ENCODE results near the gene CHID1.

CHID1 gene

DNA sequence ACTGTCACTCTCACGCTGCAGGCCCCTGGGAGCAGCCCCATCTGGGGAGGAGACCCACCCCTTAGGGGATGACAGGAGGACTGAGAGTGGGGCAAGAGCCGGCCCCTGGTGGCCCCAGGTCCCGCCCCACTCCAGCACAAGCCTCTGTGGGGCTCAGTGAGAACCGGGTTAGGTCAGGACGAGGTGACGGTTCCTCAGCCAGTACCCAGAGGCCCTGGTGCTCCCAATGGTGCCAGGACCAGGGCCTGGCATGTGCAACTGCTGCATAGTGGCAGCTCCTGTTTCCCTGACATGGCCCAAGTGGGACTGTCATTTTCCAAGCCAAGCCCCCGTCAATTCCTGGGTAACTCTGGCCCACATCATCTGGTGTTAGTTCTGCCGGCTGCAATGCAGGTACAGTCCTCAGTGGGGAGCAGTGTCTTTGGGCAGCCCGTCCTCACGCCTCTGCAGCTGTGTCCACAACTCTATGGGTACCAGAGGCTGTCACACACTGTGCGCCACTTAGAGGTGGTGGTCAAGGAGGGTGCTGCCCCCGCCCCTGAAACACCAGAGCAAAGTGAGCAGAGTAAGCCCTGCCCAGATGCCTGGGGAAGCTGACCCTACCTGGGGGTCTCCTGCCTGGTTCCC is 15.9 kb downstream of the CHID1 start:
- TF ChIP-seq, protein P1, sequence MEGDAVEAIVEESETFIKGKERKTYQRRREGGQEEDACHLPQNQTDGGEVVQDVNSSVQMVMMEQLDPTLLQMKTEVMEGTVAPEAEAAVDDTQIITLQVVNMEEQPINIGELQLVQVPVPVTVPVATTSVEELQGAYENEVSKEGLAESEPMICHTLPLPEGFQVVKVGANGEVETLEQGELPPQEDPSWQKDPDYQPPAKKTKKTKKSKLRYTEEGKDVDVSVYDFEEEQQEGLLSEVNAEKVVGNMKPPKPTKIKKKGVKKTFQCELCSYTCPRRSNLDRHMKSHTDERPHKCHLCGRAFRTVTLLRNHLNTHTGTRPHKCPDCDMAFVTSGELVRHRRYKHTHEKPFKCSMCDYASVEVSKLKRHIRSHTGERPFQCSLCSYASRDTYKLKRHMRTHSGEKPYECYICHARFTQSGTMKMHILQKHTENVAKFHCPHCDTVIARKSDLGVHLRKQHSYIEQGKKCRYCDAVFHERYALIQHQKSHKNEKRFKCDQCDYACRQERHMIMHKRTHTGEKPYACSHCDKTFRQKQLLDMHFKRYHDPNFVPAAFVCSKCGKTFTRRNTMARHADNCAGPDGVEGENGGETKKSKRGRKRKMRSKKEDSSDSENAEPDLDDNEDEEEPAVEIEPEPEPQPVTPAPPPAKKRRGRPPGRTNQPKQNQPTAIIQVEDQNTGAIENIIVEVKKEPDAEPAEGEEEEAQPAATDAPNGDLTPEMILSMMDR (IDR thresholded peaks at IDR 0.05; ENCODE audit: insufficient read depth, missing control alignments) = no peak
- DNase-seq (ENCODE audit: insufficient read length, low spot score) = no peak

DNA sequence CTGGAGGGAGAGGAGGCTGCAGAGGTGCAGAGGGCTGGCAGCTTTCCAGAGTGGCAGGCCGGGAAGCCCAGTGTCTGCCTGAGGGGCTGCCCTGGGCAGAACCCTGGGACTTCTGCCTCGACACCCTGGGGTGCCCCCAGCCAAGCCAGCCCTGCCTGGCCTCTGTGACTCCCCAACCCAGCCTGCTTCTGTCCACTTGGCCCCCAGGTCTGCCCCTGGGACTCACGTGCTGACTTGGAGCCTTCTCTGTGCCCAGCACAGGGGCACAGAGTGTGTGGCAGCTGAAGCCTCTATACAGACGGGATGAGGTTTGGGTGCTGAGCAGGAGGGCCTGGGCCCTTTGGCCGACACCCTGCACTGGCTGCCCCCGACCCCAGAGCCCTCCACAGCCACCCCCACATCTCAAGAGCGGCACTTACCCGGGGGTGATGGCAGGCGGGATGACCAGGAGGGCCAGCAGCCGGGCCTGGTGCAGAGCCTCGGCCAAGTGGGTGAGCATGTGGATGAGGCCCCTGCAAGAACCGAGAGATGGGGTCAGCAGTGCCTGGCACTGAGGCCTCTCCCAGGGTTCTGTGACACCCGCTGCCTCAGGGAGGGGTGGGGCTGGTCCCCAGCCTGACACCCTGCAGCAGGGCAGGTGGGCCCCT is 17.5 kb downstream of the CHID1 start:
- TF ChIP-seq, protein P1 (IDR thresholded peaks at IDR 0.05; ENCODE audit: insufficient read depth, missing control alignments) = no peak
- FAIRE-seq (no peak), DNase-seq (ENCODE audit: insufficient read length, low spot score) (no peak)

More for the DNA sequence above, 15.9 kb downstream of the CHID1 start:
- no peak for FAIRE-seq

DNA sequence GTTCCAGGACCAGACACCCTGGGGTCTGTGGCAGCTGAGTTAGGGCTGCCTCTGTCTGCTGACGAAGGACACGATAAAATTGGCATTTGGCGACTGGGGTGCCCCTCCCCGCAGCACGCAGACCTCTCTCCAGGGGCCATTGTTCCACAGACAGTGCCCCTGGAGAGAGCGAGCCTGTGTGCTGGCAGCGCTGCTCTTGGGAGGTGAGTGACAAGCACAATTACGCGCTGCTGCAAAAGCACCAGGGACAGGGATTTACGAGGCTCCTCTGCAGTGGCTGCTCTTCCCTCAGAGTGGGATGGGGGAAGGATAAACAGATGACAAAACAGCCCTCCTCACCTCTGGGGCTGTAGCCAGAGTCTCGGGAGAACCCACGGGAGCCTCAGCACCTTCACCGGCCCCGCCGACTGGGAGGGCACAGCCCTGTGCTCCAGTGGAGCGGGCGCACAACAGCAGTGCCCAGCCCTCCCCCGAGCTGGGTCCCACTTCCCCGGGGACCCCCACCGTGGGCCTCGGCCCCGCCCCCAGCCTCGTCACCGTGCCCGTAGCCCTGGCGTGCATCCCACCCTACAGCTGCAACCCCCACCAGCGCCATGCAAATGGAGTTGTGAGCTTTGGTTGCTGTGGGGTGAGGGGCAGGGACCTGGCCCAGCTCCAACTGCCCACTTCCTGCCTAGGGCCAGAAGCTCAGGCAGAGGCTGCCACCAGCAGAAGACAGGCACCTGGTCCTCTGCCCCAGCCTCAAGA is 19.6 kb downstream of the CHID1 start:
- FAIRE-seq = no peak
- TF ChIP-seq, protein P1 (IDR thresholded peaks at IDR 0.05; ENCODE audit: insufficient read depth, missing control alignments) = no peak
- no peak for DNase-seq (ENCODE audit: insufficient read length, low spot score)

DNA sequence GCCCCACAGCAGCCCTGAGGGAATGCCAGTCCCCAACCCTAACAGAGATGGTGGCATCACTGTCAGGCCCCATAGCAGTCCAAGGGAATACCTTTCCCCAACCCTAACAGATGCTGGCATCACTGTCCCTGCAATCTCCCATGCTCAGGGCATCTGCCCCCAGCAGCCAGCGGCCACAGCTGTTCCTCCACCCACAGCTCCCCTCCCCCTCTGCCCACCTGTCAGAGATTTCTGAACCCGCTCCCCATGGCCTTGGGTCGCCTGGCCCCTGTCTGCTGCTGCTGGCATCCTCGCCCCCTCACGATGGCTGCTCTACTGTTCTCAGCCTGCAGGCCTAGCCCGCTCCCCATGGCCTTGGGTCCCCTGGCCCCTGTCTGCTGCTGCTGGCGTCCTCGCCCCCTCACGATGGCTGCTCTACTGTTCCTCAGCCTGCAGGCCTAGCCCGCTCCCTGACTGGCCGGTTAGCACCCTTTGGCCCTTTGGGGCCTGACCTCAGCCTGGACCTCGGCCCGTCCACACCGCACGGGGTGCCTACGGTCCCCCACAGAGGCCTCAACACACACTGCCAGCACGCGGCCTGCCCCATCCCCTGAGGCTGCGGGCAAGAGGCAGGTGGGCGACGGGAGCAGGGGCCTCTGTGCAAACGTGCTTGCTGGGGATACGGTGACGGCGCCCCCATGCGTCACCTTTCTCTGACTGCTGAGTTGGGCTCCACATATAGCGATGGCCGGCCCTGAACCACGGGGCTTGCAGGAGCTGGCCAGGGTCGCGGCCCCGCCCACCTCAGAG is 20.7 kb downstream of the CHID1 start:
- DNase-seq (ENCODE audit: insufficient read length, low spot score) (no peak), FAIRE-seq (no peak)
- TF ChIP-seq, protein P1 (IDR thresholded peaks at IDR 0.05; ENCODE audit: insufficient read depth, missing control alignments) = no peak

DNA sequence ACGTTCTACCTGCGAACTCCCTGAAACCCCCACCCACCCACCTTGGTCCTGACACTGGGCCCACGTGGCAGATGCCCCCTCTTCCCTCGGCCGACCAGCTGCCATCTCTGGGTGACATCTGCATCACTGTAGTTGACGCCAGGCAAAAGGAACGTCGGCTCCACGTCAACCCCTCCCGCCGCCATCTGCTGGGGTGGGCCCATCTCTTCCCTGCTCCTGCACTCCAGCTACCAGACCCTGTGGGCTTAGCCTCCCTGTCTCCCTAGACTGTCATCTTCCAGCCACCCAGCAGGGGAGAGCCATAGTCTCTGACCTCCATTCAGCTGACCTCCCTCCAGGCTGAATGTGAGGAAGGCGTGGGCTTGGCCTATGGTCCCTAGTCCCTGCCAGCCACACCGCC is 21.4 kb downstream of the CHID1 start:
- FAIRE-seq = no peak
- TF ChIP-seq, protein P1 (IDR thresholded peaks at IDR 0.05; ENCODE audit: insufficient read depth, missing control alignments) = no peak

DNA sequence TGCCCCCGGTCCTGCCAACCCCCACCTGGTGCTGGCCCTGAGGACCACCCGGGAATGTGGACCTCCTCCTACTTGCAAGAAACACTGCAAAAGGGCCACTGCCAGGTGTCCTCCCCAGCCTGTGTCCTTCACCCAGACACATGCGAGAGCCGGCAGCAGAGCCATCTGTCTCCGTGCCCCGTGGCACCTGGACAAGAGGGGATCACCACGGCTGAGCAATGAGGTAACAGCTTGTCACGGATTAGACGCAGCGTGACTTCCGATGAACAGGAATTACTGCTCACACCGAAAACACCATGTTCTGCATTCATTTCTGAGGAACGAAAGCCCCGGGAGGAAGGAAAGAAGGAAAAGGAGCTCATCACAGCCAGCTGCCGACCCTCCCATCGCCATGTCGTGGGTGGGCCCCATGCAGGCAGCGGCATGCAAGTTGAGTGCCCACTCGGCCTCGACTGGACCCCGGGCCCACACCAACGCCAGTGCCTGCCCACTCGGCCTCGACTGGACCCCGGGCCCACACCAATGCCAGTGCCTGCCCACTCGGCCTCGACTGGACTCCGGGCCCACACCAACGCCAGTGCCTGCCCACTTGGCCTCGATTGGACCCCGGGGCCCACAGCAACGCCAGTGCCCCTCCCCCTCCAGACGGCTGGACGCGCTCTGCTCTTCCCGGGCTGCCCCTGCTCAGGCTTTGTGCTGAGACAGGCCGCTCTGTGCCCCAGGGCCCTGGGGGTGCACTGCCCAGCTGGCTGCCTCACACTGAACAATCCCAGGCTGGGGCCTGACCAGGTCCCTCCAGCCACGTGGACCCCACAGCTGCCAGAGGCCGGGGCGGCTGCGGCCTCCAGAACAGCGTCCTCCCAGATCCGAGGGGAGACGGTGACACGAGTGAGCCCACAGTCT is 22.0 kb downstream of the CHID1 start:
- FAIRE-seq = no peak
- TF ChIP-seq, protein P1 (IDR thresholded peaks at IDR 0.05; ENCODE audit: insufficient read depth, missing control alignments) = no peak
- peak; percentile 87 for DNase-seq (ENCODE audit: insufficient read length, low spot score)

More for the DNA sequence above, 21.4 kb downstream of the CHID1 start:
- DNase-seq (ENCODE audit: insufficient read length, low spot score) = no peak

Data from D721Med (cell line).